Measurements from ENCODE around the gene TMC3. TPM values are rescaled to one million over a fixed set of nuclear protein-coding genes. Genes with fewer than 3 reads are reported as not detected.

Gene TMC3
- total RNA-seq, 2 experiments from 2014 or later: not detected

DNA sequence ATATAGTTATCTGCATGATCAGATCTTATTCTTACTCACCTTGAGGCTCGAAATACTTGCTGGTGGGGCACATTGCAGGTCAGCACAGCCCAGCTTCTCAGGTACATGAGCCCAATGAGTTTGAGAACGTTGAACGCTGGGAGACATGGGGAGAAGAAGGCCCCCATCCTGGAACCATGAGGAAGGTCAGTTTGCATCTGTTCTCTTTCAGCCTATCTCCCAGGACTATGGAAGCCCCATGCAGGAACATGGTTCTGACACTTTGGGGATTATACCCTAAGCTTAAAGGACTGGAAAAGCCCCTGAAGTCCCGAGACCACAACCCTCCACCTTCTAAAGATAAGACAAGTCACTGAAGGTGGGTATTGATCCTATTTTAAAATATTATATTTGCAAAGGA lies 32.7 kb downstream of the TMC3 start:
- H3K36me3 Mint-ChIP-seq (ENCODE audit: low read depth): no peaks in the 10 kb centered on the region
- Histone ChIP-seq H3K27ac (ENCODE audit: low read depth in 1 of 2, low read length in 2 of 2) (no peak overlapping the region), H3K27me3 (ENCODE audit: control insufficient read depth in 1 of 2, insufficient read depth in 2 of 2, low read length in 2 of 2) (no peaks in the 10 kb centered on the region), H3K4me3 (ENCODE audit: low read length) (no peak overlapping the region), H3K9me3 (ENCODE audit: control insufficient read depth in 1 of 2, insufficient read depth in 1 of 2, low read length in 2 of 2) (no peaks in the 10 kb centered on the region), H3K4me1 (ENCODE audit: insufficient read depth, low read length) (no peaks in the 10 kb centered on the region), H3K36me3 (ENCODE audit: insufficient read depth, low read length) (no peaks in the 10 kb centered on the region)
- no peak overlapping the region for H3K27ac Mint-ChIP-seq
- TF ChIP-seq, protein P1, sequence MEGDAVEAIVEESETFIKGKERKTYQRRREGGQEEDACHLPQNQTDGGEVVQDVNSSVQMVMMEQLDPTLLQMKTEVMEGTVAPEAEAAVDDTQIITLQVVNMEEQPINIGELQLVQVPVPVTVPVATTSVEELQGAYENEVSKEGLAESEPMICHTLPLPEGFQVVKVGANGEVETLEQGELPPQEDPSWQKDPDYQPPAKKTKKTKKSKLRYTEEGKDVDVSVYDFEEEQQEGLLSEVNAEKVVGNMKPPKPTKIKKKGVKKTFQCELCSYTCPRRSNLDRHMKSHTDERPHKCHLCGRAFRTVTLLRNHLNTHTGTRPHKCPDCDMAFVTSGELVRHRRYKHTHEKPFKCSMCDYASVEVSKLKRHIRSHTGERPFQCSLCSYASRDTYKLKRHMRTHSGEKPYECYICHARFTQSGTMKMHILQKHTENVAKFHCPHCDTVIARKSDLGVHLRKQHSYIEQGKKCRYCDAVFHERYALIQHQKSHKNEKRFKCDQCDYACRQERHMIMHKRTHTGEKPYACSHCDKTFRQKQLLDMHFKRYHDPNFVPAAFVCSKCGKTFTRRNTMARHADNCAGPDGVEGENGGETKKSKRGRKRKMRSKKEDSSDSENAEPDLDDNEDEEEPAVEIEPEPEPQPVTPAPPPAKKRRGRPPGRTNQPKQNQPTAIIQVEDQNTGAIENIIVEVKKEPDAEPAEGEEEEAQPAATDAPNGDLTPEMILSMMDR (IDR thresholded peaks at IDR 0.05): no peak
- intact Hi-C loops (cut with DNase I, micrococcal nuclease): no loop called here
- ChIA-PET POLR2A (no interaction called here), CTCF (interaction anchor here (2.1 kb wide), 1 partner anchor 75 kb away, joined by 7 read pairs; no protein-coding TSS in a partner anchor)
- peaks cover 6% of the 10 kb centered on the region for H3K4me1 Mint-ChIP-seq (ENCODE audit: low read depth)
- ATAC-seq (ENCODE audit: poor library complexity) (no peak), DNase-seq (no peak)
- no peaks in the 10 kb centered on the region for H3K27me3 Mint-ChIP-seq
- H3K4me3 Mint-ChIP-seq: no peak overlapping the region
- H3K9me3 Mint-ChIP-seq: no peaks in the 10 kb centered on the region

DNA sequence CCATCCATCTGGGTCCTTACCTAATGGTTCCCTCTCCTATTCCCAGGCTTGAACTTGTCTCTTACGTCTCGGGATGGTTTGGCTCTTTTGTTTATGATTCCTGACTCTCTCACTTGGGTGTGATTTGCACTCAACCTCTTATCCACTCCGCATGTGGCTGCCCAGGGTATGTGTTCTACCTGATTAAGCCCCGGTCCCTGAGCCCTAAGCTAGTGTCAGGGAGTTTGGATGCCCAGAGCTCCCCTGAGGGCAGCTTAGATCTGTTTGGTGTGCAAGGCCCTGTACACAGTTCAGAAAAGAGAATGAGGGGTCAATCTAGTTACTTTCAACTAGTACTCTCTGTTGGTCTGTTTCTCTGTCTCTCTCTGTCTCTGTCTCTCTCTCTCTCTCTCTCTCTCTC lies 34.2 kb downstream of the TMC3 start:
- POLR2A ChIA-PET: no interaction called here
- Mint-ChIP-seq H3K27me3 (no peaks in the 10 kb centered on the region), H3K4me1 (ENCODE audit: low read depth) (peaks cover 6% of the 10 kb centered on the region), H3K27ac (no peak overlapping the region), H3K4me3 (no peak overlapping the region), H3K36me3 (ENCODE audit: low read depth) (no peaks in the 10 kb centered on the region), H3K9me3 (no peaks in the 10 kb centered on the region)
- TF ChIP-seq, protein P1 (IDR thresholded peaks at IDR 0.05): no peak
- Histone ChIP-seq H3K4me1 (ENCODE audit: insufficient read depth, low read length) (no peaks in the 10 kb centered on the region), H3K9me3 (ENCODE audit: control insufficient read depth in 1 of 2, insufficient read depth in 1 of 2, low read length in 2 of 2) (no peaks in the 10 kb centered on the region), H3K27ac (ENCODE audit: low read depth in 1 of 2, low read length in 2 of 2) (no peak overlapping the region), H3K27me3 (ENCODE audit: control insufficient read depth in 1 of 2, insufficient read depth in 2 of 2, low read length in 2 of 2) (no peaks in the 10 kb centered on the region), H3K36me3 (ENCODE audit: insufficient read depth, low read length) (no peaks in the 10 kb centered on the region), H3K4me3 (ENCODE audit: low read length) (no peak overlapping the region)
- no peak for DNase-seq
- CTCF ChIA-PET: interaction anchor here (1.0 kb wide), 1 partner anchor 60 kb away, joined by 3 read pairs; no protein-coding TSS in a partner anchor
- intact Hi-C loops (cut with DNase I, micrococcal nuclease): loop anchor here in 1 of 2 experiments (5.0 kb wide), 1 partner anchor 183 kb away; no protein-coding TSS in a partner anchor
- no peak for ATAC-seq (ENCODE audit: poor library complexity)

DNA sequence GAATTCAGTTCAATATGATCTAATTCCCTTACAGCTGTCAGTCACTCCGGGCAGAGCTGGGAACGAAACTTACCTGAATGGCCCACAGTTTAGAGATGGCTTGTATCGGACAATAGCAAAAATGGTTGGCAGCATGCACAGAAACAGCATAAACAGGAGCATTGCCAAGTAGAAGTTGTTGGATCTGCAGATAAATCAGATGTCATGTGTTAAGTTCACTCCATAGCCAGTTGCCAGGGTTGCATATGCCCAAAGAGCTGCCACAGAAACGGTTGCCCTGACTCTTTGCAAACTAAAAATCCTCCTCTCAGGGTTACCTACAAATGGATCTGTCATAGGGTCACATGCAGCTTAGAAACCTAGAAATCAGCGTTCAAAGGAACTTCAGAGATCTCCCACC lies 34.7 kb downstream of the TMC3 start:
- Histone ChIP-seq H3K36me3 (ENCODE audit: insufficient read depth, low read length) (no peaks in the 10 kb centered on the region), H3K4me3 (ENCODE audit: low read length) (no peak overlapping the region), H3K27ac (ENCODE audit: low read depth in 1 of 2, low read length in 2 of 2) (no peak overlapping the region), H3K27me3 (ENCODE audit: control insufficient read depth in 1 of 2, insufficient read depth in 2 of 2, low read length in 2 of 2) (no peaks in the 10 kb centered on the region), H3K9me3 (ENCODE audit: control insufficient read depth in 1 of 2, insufficient read depth in 1 of 2, low read length in 2 of 2) (no peaks in the 10 kb centered on the region), H3K4me1 (ENCODE audit: insufficient read depth, low read length) (no peaks in the 10 kb centered on the region)
- Mint-ChIP-seq H3K36me3 (ENCODE audit: low read depth) (no peaks in the 10 kb centered on the region), H3K4me1 (ENCODE audit: low read depth) (peaks cover 6% of the 10 kb centered on the region), H3K9me3 (no peaks in the 10 kb centered on the region), H3K27ac (no peak overlapping the region), H3K27me3 (no peaks in the 10 kb centered on the region), H3K4me3 (no peak overlapping the region)
- no peak for DNase-seq
- intact Hi-C loops (cut with DNase I, micrococcal nuclease): loop anchor here in 1 of 2 experiments (5.0 kb wide), 1 partner anchor 182 kb away; no protein-coding TSS in a partner anchor
- ATAC-seq (ENCODE audit: poor library complexity): no peak
- ChIA-PET CTCF (interaction anchor here (0.9 to 1.9 kb wide), 3 partner anchors 61 to 73 kb away, joined by 3 to 5 read pairs (median 3); no protein-coding TSS in a partner anchor), POLR2A (no interaction called here)
- TF ChIP-seq, protein P1 (IDR thresholded peaks at IDR 0.05): no peak

Measured in CD4-positive, alpha-beta T cell (primary cell).